ENCODE measurements around the gene CCNB1IP1.
"Not testable (repeated sequence)": the region's sequence is repeated elsewhere in the genome, so short reads cannot be mapped to it uniquely, and the experiment has no call there.

The CCNB1IP1 gene, protein sequence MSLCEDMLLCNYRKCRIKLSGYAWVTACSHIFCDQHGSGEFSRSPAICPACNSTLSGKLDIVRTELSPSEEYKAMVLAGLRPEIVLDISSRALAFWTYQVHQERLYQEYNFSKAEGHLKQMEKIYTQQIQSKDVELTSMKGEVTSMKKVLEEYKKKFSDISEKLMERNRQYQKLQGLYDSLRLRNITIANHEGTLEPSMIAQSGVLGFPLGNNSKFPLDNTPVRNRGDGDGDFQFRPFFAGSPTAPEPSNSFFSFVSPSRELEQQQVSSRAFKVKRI

DNA sequence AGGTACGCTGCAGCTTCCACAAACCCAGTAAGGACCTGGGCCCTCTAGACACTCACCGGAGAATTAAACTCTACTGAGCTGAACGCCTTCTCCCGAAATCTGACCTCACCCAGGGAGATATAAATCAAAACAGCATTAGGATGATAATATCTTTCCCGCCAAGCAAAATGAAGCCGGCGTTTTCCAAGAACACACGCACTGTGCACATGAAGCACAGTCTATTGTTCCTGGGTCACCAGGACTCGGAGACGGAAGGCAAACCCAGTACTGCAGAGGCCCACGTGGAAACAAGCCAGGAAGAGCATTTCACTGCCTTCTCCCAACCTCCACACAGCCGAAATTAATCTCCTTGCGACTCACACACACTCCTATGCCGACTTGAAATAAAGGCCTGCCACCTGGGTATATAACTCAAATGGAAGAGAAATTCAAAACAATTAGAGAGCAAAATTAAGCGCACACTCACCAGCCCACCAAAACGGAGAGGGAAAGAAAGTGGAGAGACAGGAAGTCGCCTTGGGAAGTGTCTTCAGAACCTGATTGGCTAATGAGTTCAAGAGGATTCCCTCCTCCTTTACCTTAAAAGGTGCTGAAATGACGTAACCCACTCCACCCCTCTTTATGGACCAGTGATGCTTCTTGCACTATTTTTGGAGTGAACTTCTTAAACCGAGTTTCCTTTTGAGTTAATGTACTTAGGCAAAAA is at the start of gene CCNB1IP1:
Gene CCNB1IP1 (minus strand): TSS at position 492 of the 706 bp plus-strand sequence. CDS start 16,756 bp downstream, outside the sequence.
- DNase-seq = peak; percentile 77

DNA sequence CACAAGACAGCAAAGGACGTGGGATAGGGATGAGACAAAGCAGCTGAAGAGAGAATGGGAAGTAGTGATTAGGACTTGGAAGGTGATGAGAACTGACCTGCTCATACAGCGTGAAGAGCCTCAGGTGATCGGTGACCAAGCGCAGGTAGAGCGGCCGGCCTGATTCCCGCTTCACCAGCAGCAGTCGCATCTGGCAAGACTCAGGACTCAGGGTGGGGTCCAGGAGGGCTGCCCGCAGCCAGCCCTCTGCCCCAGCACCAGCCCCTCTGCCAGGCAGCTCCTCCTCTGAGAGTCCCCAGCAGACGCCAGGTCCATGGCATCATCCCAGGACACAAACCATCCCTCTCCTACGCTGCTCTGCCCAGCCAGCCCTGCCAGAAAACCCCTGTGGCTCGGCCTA is 49.4 kb upstream of the CCNB1IP1 start:
- no peak for DNase-seq

DNA sequence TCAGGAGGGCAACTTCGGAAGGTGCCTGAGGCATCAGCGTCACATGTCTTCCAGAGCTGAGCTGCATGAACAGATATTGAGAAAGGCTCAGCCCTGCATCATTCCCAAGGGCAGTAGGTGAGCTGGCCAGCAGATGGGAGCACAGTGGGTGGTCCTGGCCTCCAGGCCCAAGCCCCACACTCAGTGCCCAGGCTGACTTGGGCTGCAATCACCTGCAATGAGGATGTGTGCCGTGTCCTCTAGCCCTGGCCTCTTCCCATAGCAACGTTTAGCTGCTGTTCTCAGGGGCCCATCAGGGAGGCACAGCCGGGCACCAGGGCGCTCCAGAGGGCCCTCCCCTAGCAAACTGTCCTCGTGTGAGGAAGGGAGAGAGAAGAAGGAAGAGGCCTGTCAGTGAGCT is 48.3 kb upstream of the CCNB1IP1 start:
- no peak for DNase-seq

DNA sequence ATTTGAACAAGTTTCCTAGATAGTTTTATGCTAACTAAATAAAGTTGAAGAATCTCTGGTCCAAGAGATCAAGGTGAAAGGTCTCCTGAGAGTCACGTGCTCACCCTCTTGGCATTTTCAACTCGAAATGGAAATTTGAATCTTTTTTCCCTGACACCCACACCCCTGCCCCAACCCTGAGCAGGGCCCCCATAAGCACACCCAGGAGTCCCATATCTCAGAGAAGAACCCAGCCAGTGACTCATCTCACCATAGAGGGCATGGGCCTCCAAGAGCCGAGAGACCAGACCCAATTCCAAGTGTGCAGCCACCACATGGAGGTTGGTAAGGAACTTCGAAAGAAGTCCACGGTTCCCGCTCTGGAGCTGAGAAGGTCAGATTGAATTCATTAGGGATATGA is 47.6 kb upstream of the CCNB1IP1 start:
- no peak for DNase-seq

DNA sequence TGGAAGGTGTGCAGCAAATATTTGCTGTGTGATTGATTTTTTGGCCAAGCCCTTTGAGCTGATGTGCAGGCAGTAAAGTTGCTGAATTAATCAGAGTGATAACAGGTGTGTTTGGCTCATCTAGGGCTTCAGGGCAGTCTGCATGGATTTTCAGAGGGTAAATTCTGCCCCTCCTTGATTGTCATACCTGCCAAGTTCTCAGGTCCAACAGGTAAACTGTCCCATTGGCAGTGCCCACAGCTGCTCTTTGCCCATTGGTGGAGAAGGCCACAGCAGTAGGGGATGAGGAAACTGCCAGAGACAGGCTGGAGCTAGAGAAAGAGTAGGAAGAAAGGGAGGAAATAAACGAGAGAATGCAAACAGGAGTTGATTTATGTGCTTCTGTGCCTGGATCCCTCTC is 46.7 kb upstream of the CCNB1IP1 start:
- DNase-seq = no peak

DNA sequence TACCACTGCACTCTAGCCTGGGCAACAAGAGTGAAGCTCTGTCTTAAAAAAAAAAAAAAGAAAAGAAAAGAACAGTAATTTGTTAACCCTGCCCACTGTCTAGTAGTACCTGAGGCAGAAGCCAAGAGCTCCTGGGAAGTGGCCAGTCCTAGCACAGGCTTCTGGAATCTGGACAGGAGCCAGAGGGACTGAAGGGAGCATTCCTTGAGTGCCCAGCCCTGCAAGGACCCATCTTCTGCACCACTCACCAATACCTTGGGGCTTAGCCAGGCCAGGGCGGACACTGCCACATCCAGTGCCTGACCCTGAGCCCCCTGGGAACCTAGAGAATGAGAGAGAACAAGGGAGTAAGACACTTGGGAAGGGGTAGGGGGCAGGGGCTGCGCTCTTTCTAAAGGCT is 44.1 kb upstream of the CCNB1IP1 start:
- DNase-seq = no peak

DNA sequence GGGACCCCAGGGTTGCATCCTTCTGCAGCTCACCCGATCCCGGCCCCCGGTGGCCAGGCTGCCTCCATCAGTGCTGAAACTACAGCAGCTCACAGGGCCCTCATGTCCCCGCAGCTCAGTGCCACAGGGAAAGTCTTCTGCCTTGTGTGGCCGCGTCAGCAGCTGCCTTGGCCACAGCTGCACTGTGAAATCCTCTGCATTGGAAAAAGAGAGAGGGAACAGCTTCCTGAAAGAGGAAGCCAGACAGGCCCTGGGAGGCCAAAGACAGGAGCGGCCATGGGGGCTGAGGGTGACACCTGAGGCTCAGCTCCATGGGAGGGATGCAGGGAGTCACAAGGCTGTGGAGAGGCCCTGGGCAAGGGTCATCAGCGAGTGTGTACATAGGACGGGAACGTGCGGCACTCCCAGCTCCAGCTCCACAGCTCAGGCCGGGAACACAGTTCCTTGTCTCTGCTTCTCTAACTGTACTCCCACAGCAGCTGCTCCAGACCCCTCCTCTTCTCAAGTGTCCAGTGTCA is 43.1 kb upstream of the CCNB1IP1 start:
- no peak for DNase-seq

DNA sequence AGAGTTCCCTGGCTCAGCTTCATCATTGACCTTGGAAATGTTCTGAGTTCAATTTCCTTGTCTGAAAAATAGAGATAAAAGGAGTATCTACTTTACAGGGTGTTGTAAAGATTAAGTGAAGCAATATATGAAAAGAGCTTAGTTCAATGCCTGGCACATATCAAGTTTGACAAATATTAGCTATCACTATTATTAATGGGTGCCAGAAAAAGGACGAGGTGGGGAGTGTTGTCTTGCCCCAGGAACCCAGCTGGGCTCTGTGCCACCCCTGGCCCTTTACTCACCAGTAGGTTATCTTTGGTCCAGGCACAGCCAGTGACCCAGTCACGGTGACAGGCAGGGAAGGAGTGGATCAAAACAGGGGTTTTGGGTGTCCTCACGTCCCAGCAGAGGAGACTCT is 42.4 kb upstream of the CCNB1IP1 start:
- no peak for DNase-seq

DNA sequence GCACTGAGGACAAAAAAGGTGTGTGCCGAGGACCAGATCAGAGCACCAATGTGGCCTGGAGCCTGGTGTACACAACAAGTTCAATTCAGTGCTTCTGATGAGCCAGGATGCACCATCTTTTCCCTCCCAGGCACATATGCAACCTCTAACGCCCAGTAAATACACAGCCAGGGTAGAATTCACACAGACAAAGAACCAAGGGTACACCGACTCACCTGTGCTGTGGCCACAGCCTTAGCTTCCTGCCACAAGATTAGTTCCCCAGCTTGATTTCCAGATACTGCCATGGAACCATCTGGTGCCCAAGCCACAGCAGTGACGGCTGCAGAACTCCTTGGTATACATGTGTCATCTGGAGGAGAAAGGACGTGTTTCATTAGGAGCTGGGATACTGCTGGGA is 39.7 kb upstream of the CCNB1IP1 start:
- no peak for DNase-seq

DNA sequence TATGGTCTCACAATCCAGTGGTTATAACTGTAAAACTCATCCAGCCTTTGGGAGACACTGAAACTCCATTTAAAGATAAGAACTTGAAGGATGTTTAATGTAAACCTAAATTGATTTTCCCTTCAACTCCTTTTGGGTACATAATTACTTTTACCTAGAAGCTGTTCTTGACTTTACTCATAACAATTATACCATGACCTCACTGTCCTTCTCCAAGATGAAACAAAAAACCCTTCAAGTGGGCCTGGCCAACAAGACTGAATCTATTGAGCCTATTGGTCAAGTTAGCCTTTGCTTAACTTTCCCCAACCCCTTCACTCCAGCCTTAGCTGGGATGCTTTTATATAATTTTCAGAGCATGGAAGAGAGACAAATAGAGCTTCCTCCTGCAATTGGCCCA is 32.8 kb upstream of the CCNB1IP1 start:
- no peak for DNase-seq

DNA sequence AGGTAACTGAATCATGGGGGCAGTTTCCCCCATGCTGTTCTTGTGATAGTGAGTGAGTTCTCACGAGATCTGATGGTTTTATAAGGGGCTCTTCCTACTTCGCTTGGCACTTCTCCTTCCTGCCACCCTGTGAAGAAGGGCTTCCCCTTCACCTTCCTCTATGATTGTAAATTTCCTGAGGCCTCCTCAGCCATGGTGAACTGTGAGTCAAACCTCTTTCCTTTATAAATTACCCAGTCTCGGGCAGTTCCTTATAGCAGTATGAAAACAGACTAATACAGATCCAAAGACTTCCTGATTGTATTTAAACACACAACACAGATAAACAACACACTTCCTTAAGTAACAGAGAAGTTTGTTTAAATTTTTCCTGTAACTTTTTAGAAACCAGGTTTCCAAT is 25.4 kb upstream of the CCNB1IP1 start:
- DNase-seq = not testable (repeated sequence)

DNA sequence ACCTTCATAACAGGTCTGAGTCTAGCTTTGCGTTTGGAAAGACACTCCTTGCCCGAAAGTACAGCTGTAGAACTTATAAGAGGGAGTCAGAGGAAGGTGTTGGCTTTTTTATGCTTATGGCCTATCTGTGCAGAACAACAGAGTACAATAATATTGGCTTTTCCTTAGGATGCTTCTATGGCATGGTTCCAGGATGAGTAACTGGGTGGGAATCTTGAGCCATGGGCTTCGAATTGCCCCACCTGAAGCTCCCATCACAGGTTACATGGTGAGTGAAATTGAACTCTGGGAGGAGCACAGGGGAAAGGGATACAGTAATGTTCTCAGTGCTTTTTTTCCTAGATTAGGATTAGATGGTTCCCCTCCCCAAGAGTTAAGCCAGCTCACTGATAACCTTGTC is 23.3 kb upstream of the CCNB1IP1 start:
- no peak for DNase-seq

DNA sequence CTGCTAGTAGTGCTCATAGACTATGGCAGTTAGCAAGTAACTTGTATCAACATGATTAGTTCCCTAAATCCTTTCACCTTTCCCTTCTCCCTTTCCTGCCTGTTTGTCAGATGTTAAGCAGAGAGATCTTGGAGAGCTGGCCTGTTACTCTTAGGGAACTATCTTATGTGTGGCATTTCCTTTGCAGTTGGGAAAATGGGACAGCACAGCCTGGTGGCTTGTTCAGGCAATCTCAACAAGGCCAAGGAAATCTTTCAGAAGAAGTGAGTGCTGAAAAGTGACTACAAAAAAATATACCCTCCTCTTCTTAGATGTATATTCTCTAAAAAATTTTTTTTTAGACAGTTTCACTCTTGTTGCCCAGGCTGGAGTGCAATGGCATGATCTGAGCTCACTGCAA is 17.8 kb upstream of the CCNB1IP1 start:
- DNase-seq = no peak

DNA sequence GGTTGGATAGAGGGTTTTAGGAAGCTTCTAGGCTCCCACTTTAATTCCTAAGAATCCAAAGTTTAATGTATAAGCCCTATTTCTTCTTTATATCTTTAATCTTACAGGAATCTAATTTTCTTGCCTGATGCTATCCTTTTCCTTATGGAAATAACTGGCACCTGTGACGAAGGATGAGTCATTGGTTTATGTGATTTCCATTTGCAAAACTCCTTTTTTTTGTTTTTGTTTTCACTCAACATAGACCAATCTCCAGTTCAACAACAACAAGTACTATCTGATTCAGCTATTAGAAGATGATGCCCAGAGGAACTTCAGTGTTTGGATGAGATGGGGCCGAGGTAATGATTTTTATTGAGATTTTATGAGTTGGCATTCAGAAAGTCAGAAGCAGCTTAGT is 17.2 kb upstream of the CCNB1IP1 start:
- DNase-seq = no peak

DNA sequence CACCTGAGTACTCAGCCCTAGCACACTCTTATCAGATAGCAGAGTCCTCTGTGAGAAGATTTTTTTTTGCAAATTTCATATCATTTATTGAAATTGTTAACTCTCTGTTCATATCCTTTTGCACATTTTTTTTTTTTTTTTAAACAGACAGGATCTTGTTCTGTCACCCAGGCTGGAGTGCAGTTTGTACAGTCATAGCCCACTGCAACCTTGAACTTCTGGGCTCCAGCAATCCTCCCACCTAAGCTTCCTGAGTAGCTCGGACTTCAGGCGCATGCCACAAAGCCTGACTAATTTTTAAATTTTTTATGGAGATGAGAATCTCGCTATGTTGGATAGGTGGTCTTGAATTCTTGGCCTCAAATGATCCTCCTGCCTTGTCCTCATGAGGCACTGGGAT is 14.7 kb upstream of the CCNB1IP1 start:
- no peak for DNase-seq

DNA sequence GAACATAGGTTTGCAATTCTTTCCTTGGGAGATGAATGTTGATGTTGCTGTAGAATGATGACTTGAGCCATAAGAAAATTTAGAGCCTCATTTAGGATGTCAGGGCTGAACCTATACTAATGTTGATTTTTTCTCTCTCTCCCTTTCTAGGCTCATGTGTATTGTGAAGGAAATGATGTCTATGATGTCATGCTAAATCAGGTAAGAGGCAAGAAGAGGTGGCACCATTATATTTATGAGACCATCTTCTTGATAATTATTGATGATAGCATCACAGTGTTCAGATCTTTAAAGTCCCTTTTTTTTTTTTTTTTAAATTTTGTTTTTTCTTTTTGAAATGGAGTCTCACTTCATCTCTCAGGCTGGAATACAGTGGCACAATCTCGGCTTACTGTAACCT is 13.6 kb upstream of the CCNB1IP1 start:
- no peak for DNase-seq

DNA sequence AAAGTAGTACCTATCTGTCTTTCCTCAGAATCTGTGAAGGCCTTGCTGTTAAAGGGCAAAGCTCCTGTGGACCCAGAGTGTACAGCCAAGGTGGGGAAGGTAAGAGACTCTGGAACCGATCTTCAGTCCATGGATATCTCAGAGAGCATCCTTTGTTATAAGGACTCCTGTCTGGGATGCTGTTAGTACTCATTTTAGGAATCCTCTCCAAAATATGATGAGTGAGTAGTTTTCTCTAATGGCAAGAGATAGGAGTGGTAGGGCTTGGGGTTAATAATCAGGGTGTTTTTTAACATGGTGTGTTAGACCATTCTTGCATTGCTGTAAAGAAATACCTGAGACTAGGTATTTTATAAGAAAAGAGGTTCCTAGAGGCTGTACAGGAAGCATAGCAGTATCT is 12.3 kb upstream of the CCNB1IP1 start:
- DNase-seq = no peak

DNA sequence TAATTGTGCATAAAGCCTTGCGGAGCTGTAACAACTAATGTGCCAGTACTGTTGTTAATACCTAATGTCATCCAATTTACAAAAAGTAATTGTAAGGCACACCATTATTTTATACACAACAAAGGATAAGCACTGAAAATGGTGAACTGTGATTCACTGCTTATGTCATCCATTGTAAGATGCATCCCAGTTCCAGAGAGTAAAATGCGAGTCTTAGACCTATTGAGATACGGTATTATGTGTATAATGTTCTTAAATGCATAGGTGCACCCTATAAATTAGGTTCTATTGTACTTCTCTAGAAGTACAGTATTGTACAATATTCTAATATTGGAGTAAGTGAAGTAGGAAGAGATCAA is 10.8 kb upstream of the CCNB1IP1 start:
- no peak for DNase-seq

DNA sequence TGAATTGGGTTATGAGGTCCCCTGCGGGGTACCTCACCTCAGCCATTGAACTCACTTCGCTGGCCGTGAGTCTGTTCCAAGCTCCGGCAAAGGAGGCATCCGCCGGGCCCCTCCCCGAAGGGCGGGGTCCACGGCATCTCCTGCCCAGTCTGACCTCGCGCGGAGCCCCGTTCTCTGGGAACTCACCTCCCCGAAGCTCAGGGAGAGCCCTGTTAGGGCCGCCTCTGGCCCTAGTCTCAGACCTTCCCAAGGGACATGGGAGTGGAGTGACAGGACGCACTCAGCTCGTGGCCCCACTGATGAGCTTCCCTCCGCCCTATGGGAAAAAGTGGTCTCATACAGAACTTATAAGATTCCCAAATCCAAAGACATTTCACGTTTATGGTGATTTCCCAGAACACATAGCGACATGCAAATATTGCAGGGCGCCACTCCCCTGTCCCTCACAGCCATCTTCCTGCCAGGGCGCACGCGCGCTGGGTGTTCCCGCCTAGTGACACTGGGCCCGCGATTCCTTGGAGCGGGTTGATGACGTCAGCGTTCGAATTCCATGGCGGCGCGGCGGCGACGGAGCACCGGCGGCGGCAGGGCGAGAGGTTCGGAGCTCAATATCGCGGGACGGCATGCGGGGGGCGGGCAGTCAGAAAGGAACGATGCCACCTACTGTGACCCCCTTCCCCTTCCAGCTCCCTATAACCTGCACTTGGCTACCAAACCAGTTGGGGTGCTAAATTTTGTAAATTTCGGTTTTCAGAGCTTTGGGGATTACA is 10.2 kb upstream of the CCNB1IP1 start, which contains the start of gene PARP2:
Gene PARP2 (plus strand): TSS at position 544 of the 770 bp plus-strand sequence. CDS start 7 bp downstream, at position 551.
- DNase-seq = peak; percentile 96

DNA sequence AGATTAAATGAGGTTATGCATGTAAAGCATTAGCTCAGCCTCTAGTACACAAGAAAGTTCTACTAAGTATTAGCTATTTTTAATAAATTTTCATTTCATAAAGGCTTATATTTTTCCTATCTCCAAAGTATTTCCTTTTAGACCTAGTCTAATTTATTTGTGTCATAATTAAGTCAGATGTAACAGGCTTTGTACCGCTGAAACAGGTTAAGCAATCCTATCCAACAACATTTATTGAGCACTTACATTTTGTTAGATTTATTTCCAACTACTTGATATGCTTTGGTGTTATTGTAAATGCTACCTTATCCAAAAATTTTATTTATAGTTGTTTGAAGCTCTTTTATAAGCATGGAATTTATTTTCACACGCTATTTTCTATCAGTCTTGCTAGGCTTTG is 8.6 kb upstream of the CCNB1IP1 start:
- no peak for DNase-seq

DNA sequence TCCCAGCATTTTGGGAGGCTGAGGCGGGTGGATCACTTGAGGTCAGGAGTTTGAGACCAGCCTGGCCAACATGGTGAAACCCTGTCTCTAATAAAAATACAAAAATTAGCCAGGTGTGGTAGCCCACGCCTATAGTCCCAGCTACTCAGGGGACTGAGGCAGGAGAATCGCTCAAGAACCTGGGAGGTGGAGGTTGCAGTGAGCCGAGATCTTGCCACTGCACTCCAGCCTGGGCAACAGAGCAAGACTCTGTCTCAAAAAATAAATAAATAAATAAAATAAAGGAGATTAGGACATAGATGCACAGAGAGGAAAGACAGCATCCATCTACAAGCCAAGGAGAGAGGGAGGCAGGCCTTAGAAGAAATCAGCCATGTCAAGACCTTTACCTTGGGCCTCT is 8.0 kb upstream of the CCNB1IP1 start:
- not testable (repeated sequence) for DNase-seq

DNA sequence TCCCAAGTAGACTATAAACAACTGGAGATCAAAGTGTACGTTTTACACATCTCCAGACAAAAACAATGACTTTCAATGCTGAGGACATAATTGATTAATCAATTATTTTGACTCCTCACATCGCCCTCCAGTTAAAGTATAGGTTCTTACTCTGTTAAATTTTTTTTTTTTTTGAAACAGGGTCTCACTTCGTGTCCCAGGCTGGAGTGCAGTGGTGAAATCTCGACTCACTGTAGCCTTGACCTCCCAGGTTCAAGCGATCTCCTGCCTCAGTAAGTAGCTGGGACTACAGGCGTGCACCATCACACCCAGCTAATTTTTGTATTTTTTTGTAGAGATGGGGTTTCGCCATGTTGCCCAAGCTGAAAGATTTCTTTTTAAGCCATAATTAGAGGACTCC is 938 bp upstream of the CCNB1IP1 start:
- DNase-seq = no peak

DNA sequence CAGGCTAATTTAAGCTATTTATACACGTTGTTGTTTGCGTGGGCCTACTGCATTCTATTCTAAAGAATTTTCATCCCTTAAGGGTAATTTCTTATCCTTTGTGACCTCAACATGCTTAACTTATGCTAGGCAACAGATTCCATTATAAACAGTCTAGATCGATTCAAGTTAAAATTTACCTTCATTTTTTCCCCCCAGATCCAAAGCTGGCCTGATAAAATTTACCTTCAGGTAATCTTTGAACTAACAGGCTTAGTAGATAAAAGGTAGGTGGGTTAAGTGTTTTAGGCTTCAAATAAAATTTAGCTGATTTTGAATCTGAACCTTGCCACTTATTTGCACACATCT is 389 bp upstream of the CCNB1IP1 start:
- DNase-seq = no peak

DNA sequence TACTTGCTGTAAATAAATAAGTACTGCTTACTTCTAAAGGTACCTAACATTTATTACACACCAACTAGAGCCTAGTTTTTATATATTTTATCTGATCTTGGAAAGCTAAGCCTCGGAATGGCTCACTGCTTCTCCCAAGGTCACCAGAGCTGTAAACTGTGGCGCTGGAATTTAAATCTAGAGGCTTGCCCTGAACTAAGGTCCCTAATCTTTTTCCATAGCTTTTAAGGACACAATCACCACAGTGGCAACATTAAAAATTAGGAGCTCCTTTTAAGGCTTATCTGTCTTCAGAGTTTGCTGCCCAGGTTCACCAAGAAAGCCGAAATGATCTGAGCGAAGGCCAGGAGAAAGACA is 670 bp downstream of the CCNB1IP1 start:
- no peak for DNase-seq
